Endothelial cell of umbilical vein (primary cell): ENCODE results near the gene S1PR5. TPM values are rescaled to one million over a fixed set of nuclear protein-coding genes. Genes with fewer than 3 reads are reported as not detected.

ENCODE experiments used
- BruUV-seq: library from RNA; stranded (reverse); fragments of 400-500 nt; replicated peaks from 2 replicates; lab custom pipeline; 2021; lab: Mats Ljungman, UMichigan
- CTCF ChIA-PET: fragments of 300-600, 350-600 bp; sonication (Branson Sonifier 250); formaldehyde crosslinking; loops from one replicate; lab custom pipeline; 2021; ENCODE audit warnings: antibody characterized with exemption, inconsistent platforms; lab: Charles Lee
- POLR2A ChIA-PET: fragments of 300-600, 350-600 bp; sonication (Branson Sonifier 250); formaldehyde crosslinking; loops from one replicate; lab custom pipeline; 2021; ENCODE audit warnings: antibody characterized with exemption, inconsistent platforms; lab: Charles Lee
- DNase-seq: peaks from one replicate; pipeline ENCODE4 v3.0.0-alpha.2; 2011; ENCODE audit warnings: low read depth, low spot score
- FAIRE-seq: peaks from 2 replicates; lab custom pipeline; 2011; peaks lifted over from hg19 to GRCh38; lab: Jason Lieb, UNC
- H2AFZ ChIP-seq: 2 replicates; pipeline ENCODE4 v1.6.0; 2012; ENCODE audit warnings: low read depth, low read length, control low read depth, inconsistent platforms
- H3K27ac ChIP-seq: 2 replicates; pipeline ENCODE4 v1.5.1; 2011; ENCODE audit warnings: low read depth, mild to moderate bottlenecking, control low read depth, low read length, moderate library complexity; ENCODE audit not compliant: insufficient read depth
- H3K27me3 ChIP-seq, 2 experiments: 2 replicates each; pipeline versions ENCODE4 v1.6.0 to v1.6.1; 2011; ENCODE audit warnings: low read length in 2 of 2, mixed read lengths in 1 of 2; ENCODE audit not compliant: control insufficient read depth in 2 of 2, insufficient read depth in 2 of 2
- H3K36me3 ChIP-seq, 2 experiments: 2 replicates in 1 of 2; 3 replicates in 1 of 2; pipeline ENCODE4 v1.5.1; 2011; ENCODE audit warnings: low read length in 2 of 2, mild to moderate bottlenecking in 1 of 2, moderate library complexity in 1 of 2; ENCODE audit not compliant: control insufficient read depth in 2 of 2, insufficient read depth in 2 of 2; ENCODE audit errors: extremely low read depth in 1 of 2
- H3K4me1 ChIP-seq: 3 replicates; pipeline ENCODE4 v1.5.1; 2011; ENCODE audit warnings: mild to moderate bottlenecking, low read length; ENCODE audit not compliant: control insufficient read depth, insufficient read depth; ENCODE audit errors: extremely low read depth
- H3K4me2 ChIP-seq: 2 replicates; pipeline ENCODE4 v1.6.1; 2011; ENCODE audit warnings: low read length, control low read depth, mixed read lengths; ENCODE audit not compliant: insufficient read depth
- H3K4me3 ChIP-seq, 3 experiments: fragments of 200-600 bp in 1 of 3; sonication (generic), shearing (Covaris generic) in 1 of 3; replicated peaks in 1 of 3; 2 replicates each; pipeline ENCODE4 v1.5.1; 2011 to 2016; ENCODE audit warnings: control low read depth in 3 of 3, low read length in 3 of 3, mild to moderate bottlenecking in 2 of 3, inconsistent platforms in 1 of 3, low read depth in 1 of 3, moderate library complexity in 1 of 3; ENCODE audit not compliant: insufficient read depth in 1 of 3
- H3K79me2 ChIP-seq: 2 replicates; pipeline ENCODE4 v1.6.0; 2012; ENCODE audit warnings: low read length, inconsistent platforms; ENCODE audit not compliant: control insufficient read depth, insufficient read depth
- H3K9ac ChIP-seq: replicated peaks from 2 replicates; pipeline ENCODE3; 2011; ENCODE audit warnings: low read length, control low read depth; ENCODE audit not compliant: insufficient read depth; ENCODE audit errors: extremely low read depth
- H3K9me1 ChIP-seq: replicated peaks from 3 replicates; pipeline ENCODE4 v1.6.0; 2011; ENCODE audit warnings: mild to moderate bottlenecking, low read length; ENCODE audit not compliant: control insufficient read depth, insufficient read depth; ENCODE audit errors: extremely low read depth
- H3K9me3 ChIP-seq: replicated peaks from 2 replicates; pipeline ENCODE4 v1.5.1; 2012; ENCODE audit warnings: low read length, inconsistent platforms; ENCODE audit not compliant: control insufficient read depth, insufficient read depth
- H4K20me1 ChIP-seq: replicated peaks from 2 replicates; pipeline ENCODE3; 2011; ENCODE audit warnings: mild to moderate bottlenecking, low read length; ENCODE audit not compliant: control insufficient read depth, insufficient read depth; ENCODE audit errors: extremely low read depth
- EZH2 ChIP-seq: IDR thresholded peaks from 2 replicates; pipeline ENCODE4 v1.6.1; 2012; ENCODE audit warnings: borderline replicate concordance, low read depth, mild to moderate bottlenecking, moderate library complexity, low read length, inconsistent platforms; ENCODE audit not compliant: severe bottlenecking
- FOS ChIP-seq: IDR thresholded peaks from 2 replicates; pipeline ENCODE4 v1.6.1; 2011; ENCODE audit warnings: mild to moderate bottlenecking, low read length, moderate library complexity, borderline replicate concordance; ENCODE audit not compliant: insufficient read depth
- GATA2 ChIP-seq: IDR thresholded peaks from 2 replicates; pipeline ENCODE4 v1.7.0; 2011; ENCODE audit warnings: low read depth, mild to moderate bottlenecking, moderate library complexity, mixed read lengths, low read length; ENCODE audit not compliant: insufficient read length, insufficient read depth
- JUN ChIP-seq: IDR thresholded peaks from 2 replicates; pipeline ENCODE4 v1.6.1; 2011; ENCODE audit warnings: borderline replicate concordance, low read depth; ENCODE audit not compliant: insufficient read length, insufficient read depth
- MYC ChIP-seq: IDR thresholded peaks from one replicate; pipeline ENCODE4 v1.6.1; 2011; ENCODE audit warnings: mild to moderate bottlenecking, low read depth, low read length
- POLR2A ChIP-seq: IDR thresholded peaks from 2 replicates; pipeline ENCODE4 v1.6.1; 2012; ENCODE audit warnings: low read depth, mild to moderate bottlenecking, control low read depth, low read length
- POLR2AphosphoS5 ChIP-seq: IDR thresholded peaks from 2 replicates; pipeline ENCODE4 v1.6.1; 2012; ENCODE audit warnings: low read depth, mild to moderate bottlenecking, control low read depth, low read length, moderate library complexity; ENCODE audit not compliant: insufficient read depth
- dilution Hi-C: fragments of 300-500 bp; cut with MboI; formaldehyde crosslinking; loops from one replicate; pipeline ENCODE4 v1.15.0; 2019; ENCODE audit warnings: low sequenced_read_pairs; ENCODE audit not compliant: extremely low pct_ligation_motif_present
- intact Hi-C: fragments of 100-400 bp; cut with micrococcal nuclease; formaldehyde crosslinking; loops from one replicate; pipeline ENCODE4 v1.10.0; 2022
- polyA plus RNA-seq, 4 experiments: library from polyadenylated mRNA; depleted of rRNA in 3 of 4; stranded (reverse) in 3 of 4; unstranded in 1 of 4; fragments of >200 nt; gene quantifications; 2 replicates each; pipeline versions ENCODE4 v1.2.1 to v1.2.3, GENCODE V29; 2011 to 2012; ENCODE audit warnings: missing spikeins in 1 of 4
- total RNA-seq: library from RNA; stranded (reverse); gene quantifications from 2 replicates; pipeline ENCODE4 v1.2.3, GENCODE V29; 2021
- TF ChIP-seq, protein P1 (sequence below), 2 donors: IDR thresholded peaks; 1 replicate in 1 of 2; 2 replicates in 1 of 2; pipeline ENCODE4 v1.5.1; 2011; ENCODE audit warnings: low read length in 2 of 2, mild to moderate bottlenecking in 2 of 2, moderate library complexity in 2 of 2, control low read depth in 1 of 2, inconsistent platforms in 1 of 2, low read depth in 1 of 2; ENCODE audit not compliant: insufficient read depth in 1 of 2; ENCODE audit errors: extremely low read depth in 1 of 2
- TF ChIP-seq, protein P2 (sequence below): IDR thresholded peaks from 2 replicates; pipeline ENCODE4 v1.6.1; 2011; ENCODE audit not compliant: insufficient read depth, insufficient read length

Gene S1PR5
- total and polyA plus RNA-seq, 2 donors (not counting 3 experiments of a cell fraction or from before 2014, with no cell fraction given) = not detected

DNA sequence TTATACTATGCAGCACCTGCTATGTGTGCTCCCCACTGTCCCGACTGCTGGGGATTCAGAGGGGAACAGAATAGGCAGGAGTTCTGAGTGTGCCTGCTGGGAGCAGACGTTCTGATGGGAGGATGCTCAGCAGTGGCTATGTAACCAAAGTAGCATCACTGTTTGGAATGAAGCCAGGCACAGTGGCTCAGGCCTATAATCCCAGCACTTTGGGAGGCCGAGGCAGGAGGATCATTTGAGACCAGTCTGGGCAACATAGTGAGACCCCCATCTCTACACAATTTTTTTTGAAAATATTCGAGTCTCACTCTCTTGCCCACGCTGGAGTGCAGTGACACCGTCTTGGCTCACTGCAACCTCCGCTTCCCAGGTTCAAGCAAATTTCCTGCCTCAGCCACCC is 32.5 kb upstream of the S1PR5 start:
- FAIRE-seq (no peak), DNase-seq (no peak)
- Histone ChIP-seq H4K20me1 (no peaks in the 10 kb centered on the region), H3K36me3 (peaks cover 4 to 31% of the 10 kb centered on the region in 2 experiments), H3K4me1 (no peaks in the 10 kb centered on the region), H3K79me2 (peaks cover 2% of the 10 kb centered on the region), H3K27me3 (no peaks in the 10 kb centered on the region), H3K9me3 (no peaks in the 10 kb centered on the region), H3K27ac (no peak overlapping the region), H3K4me2 (no peak overlapping the region), H3K9ac (no peak overlapping the region), H2AFZ (no peak overlapping the region), H3K4me3 (no peak overlapping the region), H3K9me1 (no peaks in the 10 kb centered on the region)
- intact Hi-C loops (no loop called here), dilution Hi-C loops (no loop called here)
- CTCF ChIA-PET = no interaction called here
- no peak for TF ChIP-seq EZH2
- TF ChIP-seq FOS = no peak
- TF ChIP-seq, protein P1, sequence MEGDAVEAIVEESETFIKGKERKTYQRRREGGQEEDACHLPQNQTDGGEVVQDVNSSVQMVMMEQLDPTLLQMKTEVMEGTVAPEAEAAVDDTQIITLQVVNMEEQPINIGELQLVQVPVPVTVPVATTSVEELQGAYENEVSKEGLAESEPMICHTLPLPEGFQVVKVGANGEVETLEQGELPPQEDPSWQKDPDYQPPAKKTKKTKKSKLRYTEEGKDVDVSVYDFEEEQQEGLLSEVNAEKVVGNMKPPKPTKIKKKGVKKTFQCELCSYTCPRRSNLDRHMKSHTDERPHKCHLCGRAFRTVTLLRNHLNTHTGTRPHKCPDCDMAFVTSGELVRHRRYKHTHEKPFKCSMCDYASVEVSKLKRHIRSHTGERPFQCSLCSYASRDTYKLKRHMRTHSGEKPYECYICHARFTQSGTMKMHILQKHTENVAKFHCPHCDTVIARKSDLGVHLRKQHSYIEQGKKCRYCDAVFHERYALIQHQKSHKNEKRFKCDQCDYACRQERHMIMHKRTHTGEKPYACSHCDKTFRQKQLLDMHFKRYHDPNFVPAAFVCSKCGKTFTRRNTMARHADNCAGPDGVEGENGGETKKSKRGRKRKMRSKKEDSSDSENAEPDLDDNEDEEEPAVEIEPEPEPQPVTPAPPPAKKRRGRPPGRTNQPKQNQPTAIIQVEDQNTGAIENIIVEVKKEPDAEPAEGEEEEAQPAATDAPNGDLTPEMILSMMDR (IDR thresholded peaks at IDR 0.05; ENCODE audit: extremely low read depth in 1 of 2, insufficient read depth in 1 of 2, low read depth in 1 of 2, low read length in 2 of 2) = no peak
- TF ChIP-seq POLR2A = no peak
- TF ChIP-seq JUN = no peak
- TF ChIP-seq POLR2AphosphoS5 = no peak
- TF ChIP-seq GATA2 = no peak
- no peak for TF ChIP-seq MYC
- TF ChIP-seq, protein P2, sequence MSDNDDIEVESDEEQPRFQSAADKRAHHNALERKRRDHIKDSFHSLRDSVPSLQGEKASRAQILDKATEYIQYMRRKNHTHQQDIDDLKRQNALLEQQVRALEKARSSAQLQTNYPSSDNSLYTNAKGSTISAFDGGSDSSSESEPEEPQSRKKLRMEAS = no peak
- BruUV-seq = no TSS peak
- POLR2A ChIA-PET = no interaction called here
